Gastroesophageal sphincter (tissue), 3 donors: Measurements from ENCODE around the gene TFB1M.

Source experiments
- CTCF ChIP-seq, 4 experiments: fragments of 200-600 bp in 2 of 4; fragments of 450-650 bp in 2 of 4; sonication (generic) in 1 of 4; IDR thresholded peaks; one replicate each; pipeline ENCODE4 v1.5.1; 2017 to 2019; ENCODE audit warnings: antibody characterized with exemption in 4 of 4, mild to moderate bottlenecking in 2 of 4, moderate library complexity in 2 of 4
- POLR2AphosphoS5 ChIP-seq: sonication (generic); formaldehyde crosslinking; IDR thresholded peaks from one replicate; pipeline ENCODE4 v1.6.1; 2017; ENCODE audit warnings: antibody characterized with exemption

- TF ChIP-seq CTCF (IDR thresholded peaks at IDR 0.05) (no peak), POLR2AphosphoS5 (no peak)
Observed at GRCh38 chr6:155219858-155220301, 94.4 kb downstream of the TFB1M start.
